Liver (tissue), 9 donors: ENCODE measurements around the gene ANKRD35. TPM values are rescaled to one million over a fixed set of nuclear protein-coding genes. Genes with fewer than 3 reads are reported as not detected.

Experiments used
- DNase-seq: peaks from one replicate; pipeline ENCODE4 v3.0.0-alpha.2; 2017; ENCODE audit warnings: low spot score
- H3K27ac ChIP-seq, 2 donors: one replicate each; pipeline ENCODE4 v1.7.0; 2013; ENCODE audit warnings: inconsistent platforms in 2 of 2, low read length in 2 of 2, control low read depth in 1 of 2, low read depth in 1 of 2, mild to moderate bottlenecking in 1 of 2
- H3K27me3 ChIP-seq, 4 donors: one replicate each; pipeline versions ENCODE4 v1.6.1 to v1.7.0; 2013; ENCODE audit warnings: low read length in 3 of 4, inconsistent platforms in 1 of 4, mild to moderate bottlenecking in 1 of 4, moderate library complexity in 1 of 4; ENCODE audit not compliant: control insufficient read depth in 4 of 4, insufficient read depth in 4 of 4
- H3K36me3 ChIP-seq, 4 donors: one replicate each; pipeline versions ENCODE4 v1.6.1 to v1.7.0; 2013; ENCODE audit warnings: low read length in 3 of 4, mild to moderate bottlenecking in 3 of 4, low read depth in 1 of 4, moderate library complexity in 1 of 4; ENCODE audit not compliant: control insufficient read depth in 4 of 4, insufficient read depth in 3 of 4
- H3K4me1 ChIP-seq, 4 donors: one replicate each; pipeline versions ENCODE4 v1.6.1 to v1.7.0; 2013; ENCODE audit warnings: low read length in 3 of 4, mild to moderate bottlenecking in 3 of 4, moderate library complexity in 1 of 4; ENCODE audit not compliant: control insufficient read depth in 4 of 4, insufficient read depth in 4 of 4
- H3K4me3 ChIP-seq, 3 donors: one replicate each; pipeline versions ENCODE4 v1.6.1 to v1.7.0; 2013; ENCODE audit warnings: low read length in 3 of 3, control low read depth in 1 of 3, low read depth in 1 of 3, mild to moderate bottlenecking in 1 of 3
- H3K9ac ChIP-seq, 2 donors: one replicate each; pipeline ENCODE4 v1.7.0; 2013; ENCODE audit warnings: low read length in 2 of 2, mild to moderate bottlenecking in 2 of 2, moderate library complexity in 2 of 2, control low read depth in 1 of 2, low read depth in 1 of 2
- H3K9me3 ChIP-seq, 4 donors: one replicate each; pipeline versions ENCODE4 v1.6.1 to v1.7.0; 2013; ENCODE audit warnings: low read length in 3 of 4; ENCODE audit not compliant: control insufficient read depth in 4 of 4
- CTCF ChIP-seq: fragments of 150-350 bp; IDR thresholded peaks from 2 replicates; pipeline ENCODE4 v1.5.1; 2017; ENCODE audit warnings: improper control_type of control experiment, low read depth, low read length; ENCODE audit not compliant: missing input control
- EGR1 ChIP-seq, 2 donors: IDR thresholded peaks; 2 replicates each; pipeline ENCODE4 v1.6.1; 2016 to 2018; ENCODE audit warnings: antibody characterized with exemption in 2 of 2, low read depth in 2 of 2
- FOXA1 ChIP-seq: IDR thresholded peaks from 2 replicates; pipeline ENCODE4 v1.6.1; 2016; ENCODE audit warnings: antibody characterized with exemption
- FOXA2 ChIP-seq: IDR thresholded peaks from 2 replicates; pipeline ENCODE4 v1.6.1; 2016; ENCODE audit warnings: antibody characterized with exemption
- GABPA ChIP-seq, 2 donors: IDR thresholded peaks in 1 of 2; conservative IDR thresholded peaks in 1 of 2; 2 replicates each; pipeline ENCODE4 v1.6.1; 2016; ENCODE audit warnings: antibody characterized with exemption in 2 of 2, mild to moderate bottlenecking in 1 of 2, moderate library complexity in 1 of 2
- HNF4A ChIP-seq, 2 donors: conservative IDR thresholded peaks; 2 replicates each; pipeline ENCODE4 v1.6.1; 2016; ENCODE audit warnings: antibody characterized with exemption in 2 of 2, mild to moderate bottlenecking in 2 of 2
- HNF4G ChIP-seq: IDR thresholded peaks from 2 replicates; pipeline ENCODE4 v1.6.1; 2016; ENCODE audit warnings: antibody characterized with exemption
- JUND ChIP-seq, 2 donors: IDR thresholded peaks; 2 replicates each; pipeline ENCODE4 v1.6.1; 2016; ENCODE audit warnings: antibody characterized with exemption in 2 of 2
- MAX ChIP-seq: IDR thresholded peaks from 2 replicates; pipeline ENCODE4 v1.6.1; 2016; ENCODE audit warnings: antibody characterized with exemption
- NR2F2 ChIP-seq: IDR thresholded peaks from 2 replicates; pipeline ENCODE4 v1.6.1; 2016; ENCODE audit warnings: antibody characterized with exemption
- RAD21 ChIP-seq, 2 donors: IDR thresholded peaks; 2 replicates each; pipeline ENCODE4 v1.6.1; 2016; ENCODE audit warnings: antibody characterized with exemption in 2 of 2, mild to moderate bottlenecking in 2 of 2
- REST ChIP-seq: IDR thresholded peaks from 2 replicates; pipeline ENCODE4 v1.6.1; 2016; ENCODE audit warnings: antibody characterized with exemption, mild to moderate bottlenecking
- RXRA ChIP-seq, 2 donors: IDR thresholded peaks; 2 replicates each; pipeline ENCODE4 v1.6.1; 2017 to 2018; ENCODE audit warnings: antibody characterized with exemption in 2 of 2, mild to moderate bottlenecking in 1 of 2
- SP1 ChIP-seq: IDR thresholded peaks from 2 replicates; pipeline ENCODE4 v1.6.1; 2018; ENCODE audit warnings: antibody characterized with exemption, mild to moderate bottlenecking
- TAF1 ChIP-seq: conservative IDR thresholded peaks from 2 replicates; pipeline ENCODE4 v1.6.1; 2016; ENCODE audit warnings: antibody characterized with exemption, mild to moderate bottlenecking
- YY1 ChIP-seq: IDR thresholded peaks from 2 replicates; pipeline ENCODE4 v1.6.1; 2016; ENCODE audit warnings: antibody characterized with exemption, mild to moderate bottlenecking
- WGBS: extraction: QIAGEN DNeasy Blood & Tissue Kit; methylation state at CpG from one replicate; pipeline ENCODE4 v1.1.7; 2013; 5-methylcytosine and 5-hydroxymethylcytosine counted together
- polyA plus RNA-seq, 2 donors: library from polyadenylated mRNA; stranded (reverse) in 1 of 2; unstranded in 1 of 2; fragments of 200-250 nt in 1 of 2; fragments of >200 nt in 1 of 2; fragmentation: Nextera tagmentation in 1 of 2; extraction: Ambion mirVana in 1 of 2; gene quantifications; one replicate each; pipeline versions ENCODE4 v1.2.1 to v1.2.3, GENCODE V29; 2013 to 2015
- total RNA-seq, 2 donors: library from RNA; depleted of rRNA; stranded (reverse); fragments of >200 nt; gene quantifications; one replicate each; pipeline ENCODE4 v1.2.3, GENCODE V29; 2014
- TF ChIP-seq, protein P1 (sequence below): IDR thresholded peaks from 2 replicates; pipeline ENCODE4 v1.6.1; 2016; ENCODE audit warnings: antibody characterized with exemption
- TF ChIP-seq, protein P2 (sequence below): IDR thresholded peaks from 2 replicates; pipeline ENCODE4 v1.6.1; 2016; ENCODE audit warnings: antibody characterized with exemption
- donor health status: healthy.
- donor health status: healthy.
- donor health status: healthy.
- donor health status: healthy.
- donor health status: healthy.

The ANKRD35 gene
- total and polyA plus RNA-seq, 4 donors = 0.05 to 1.9 (median 1.4) TPM

DNA sequence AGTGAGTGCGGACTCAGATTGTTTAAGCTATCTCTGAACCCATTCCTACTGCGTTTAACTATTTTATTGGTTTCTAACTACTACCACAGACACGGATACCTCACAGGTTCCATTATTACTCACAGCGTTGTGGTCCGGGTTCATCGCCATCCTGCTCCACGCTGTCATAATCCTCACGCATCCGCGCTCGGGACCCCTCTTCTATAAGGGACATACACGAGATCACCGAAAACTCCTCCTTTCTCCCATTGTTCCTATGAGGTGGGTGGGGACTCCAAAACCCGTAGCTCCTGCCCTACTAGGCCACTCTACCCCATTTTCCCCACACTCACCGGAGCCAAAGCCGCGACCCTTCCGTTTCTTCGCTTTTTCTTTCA lies 41.0 kb upstream of the ANKRD35 start:
- TF ChIP-seq HNF4G = no peak
- no peak for TF ChIP-seq FOXA2
- TF ChIP-seq CTCF = no peak
- TF ChIP-seq, protein P1, sequence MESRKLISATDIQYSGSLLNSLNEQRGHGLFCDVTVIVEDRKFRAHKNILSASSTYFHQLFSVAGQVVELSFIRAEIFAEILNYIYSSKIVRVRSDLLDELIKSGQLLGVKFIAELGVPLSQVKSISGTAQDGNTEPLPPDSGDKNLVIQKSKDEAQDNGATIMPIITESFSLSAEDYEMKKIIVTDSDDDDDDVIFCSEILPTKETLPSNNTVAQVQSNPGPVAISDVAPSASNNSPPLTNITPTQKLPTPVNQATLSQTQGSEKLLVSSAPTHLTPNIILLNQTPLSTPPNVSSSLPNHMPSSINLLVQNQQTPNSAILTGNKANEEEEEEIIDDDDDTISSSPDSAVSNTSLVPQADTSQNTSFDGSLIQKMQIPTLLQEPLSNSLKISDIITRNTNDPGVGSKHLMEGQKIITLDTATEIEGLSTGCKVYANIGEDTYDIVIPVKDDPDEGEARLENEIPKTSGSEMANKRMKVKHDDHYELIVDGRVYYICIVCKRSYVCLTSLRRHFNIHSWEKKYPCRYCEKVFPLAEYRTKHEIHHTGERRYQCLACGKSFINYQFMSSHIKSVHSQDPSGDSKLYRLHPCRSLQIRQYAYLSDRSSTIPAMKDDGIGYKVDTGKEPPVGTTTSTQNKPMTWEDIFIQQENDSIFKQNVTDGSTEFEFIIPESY = no peak
- no peak for TF ChIP-seq JUND (IDR thresholded peaks at IDR 0.05)
- TF ChIP-seq TAF1 = no peak
- no peak for TF ChIP-seq YY1
- no peak for TF ChIP-seq RXRA (IDR thresholded peaks at IDR 0.05)
- TF ChIP-seq, protein P2, sequence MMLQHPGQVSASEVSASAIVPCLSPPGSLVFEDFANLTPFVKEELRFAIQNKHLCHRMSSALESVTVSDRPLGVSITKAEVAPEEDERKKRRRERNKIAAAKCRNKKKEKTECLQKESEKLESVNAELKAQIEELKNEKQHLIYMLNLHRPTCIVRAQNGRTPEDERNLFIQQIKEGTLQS = no peak
- TF ChIP-seq EGR1 (IDR thresholded peaks at IDR 0.05; ENCODE audit: low read depth in 2 of 2) = no peak
- no peak for TF ChIP-seq NR2F2
- TF ChIP-seq GABPA (IDR thresholded peaks at IDR 0.05 in 1 of 2, conservative IDR thresholded peaks at IDR 0.05 in 1 of 2) = no peak
- TF ChIP-seq SP1 = no peak
- TF ChIP-seq REST = no peak
- no peak for TF ChIP-seq HNF4A (conservative IDR thresholded peaks at IDR 0.05)
- Histone ChIP-seq H3K27me3 (no peaks in the 10 kb centered on the region), H3K36me3 (peaks cover 0 to 3% (median 2%) of the 10 kb centered on the region in 4 donors), H3K9ac (peak overlapping the region; percentile 92 to 100), H3K27ac (peak overlapping the region; percentile 95 to 96), H3K9me3 (no peaks in the 10 kb centered on the region), H3K4me1 (peaks cover 0 to 9% (median 6%) of the 10 kb centered on the region in 4 donors), H3K4me3 (peak overlapping the region; percentile 66 to 96 (median 88))
- no peak for DNase-seq
- 9% methylated on average over 19 of the region's 19 CpGs for WGBS

DNA sequence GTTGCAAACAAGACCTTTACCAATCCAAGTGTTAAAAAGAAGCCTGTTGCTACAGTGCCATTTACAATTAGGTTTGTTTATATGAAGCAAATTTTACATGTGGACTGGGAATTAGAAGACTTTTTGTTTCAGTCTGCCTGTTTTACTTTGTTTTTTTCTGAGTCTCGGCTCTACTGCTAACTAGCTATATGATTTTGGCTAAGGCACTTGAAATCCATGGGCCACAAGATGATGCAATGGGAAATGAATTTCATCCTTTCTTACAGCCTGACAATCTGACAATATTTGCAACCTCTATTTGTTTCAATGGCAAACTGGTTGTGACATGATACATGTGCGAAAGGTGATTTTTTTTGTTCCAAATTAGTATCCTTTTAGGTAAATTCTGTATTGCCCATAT lies 36.6 kb upstream of the ANKRD35 start:
- Histone ChIP-seq H3K27ac (no peak overlapping the region), H3K9ac (no peak overlapping the region), H3K27me3 (no peaks in the 10 kb centered on the region), H3K4me1 (peaks cover 8 to 30% (median 23%) of the 10 kb centered on the region in 4 donors), H3K4me3 (no peak overlapping the region), H3K9me3 (no peaks in the 10 kb centered on the region), H3K36me3 (peaks cover 0 to 2% (median 2%) of the 10 kb centered on the region in 4 donors)
- 90% methylated on average over 2 of the region's 2 CpGs for whole genome bisulfite sequencing
- DNase-seq = no peak
- TF ChIP-seq YY1 = no peak
- TF ChIP-seq FOXA2 = no peak
- no peak for TF ChIP-seq RAD21 (IDR thresholded peaks at IDR 0.05)
- TF ChIP-seq, protein P2 = no peak
- TF ChIP-seq NR2F2 = no peak
- no peak for TF ChIP-seq EGR1 (IDR thresholded peaks at IDR 0.05; ENCODE audit: low read depth in 2 of 2)
- no peak for TF ChIP-seq TAF1
- no peak for TF ChIP-seq MAX
- TF ChIP-seq JUND (IDR thresholded peaks at IDR 0.05) = no peak
- TF ChIP-seq, protein P1 = no peak
- TF ChIP-seq HNF4A (conservative IDR thresholded peaks at IDR 0.05) = no peak
- TF ChIP-seq SP1 = no peak
- no peak for TF ChIP-seq CTCF
- no peak for TF ChIP-seq FOXA1
- TF ChIP-seq RXRA (IDR thresholded peaks at IDR 0.05) = no peak
